Brain microvascular endothelial cell (primary cell): Measurements from ENCODE around the gene GOLGA2.

Experiments
- DNase-seq: peaks from one replicate; pipeline ENCODE4 v3.0.0-alpha.2; 2020
- H3K27ac ChIP-seq: fragments of 250-450 bp; sonication (Bioruptor Pico); 2 replicates; pipeline ENCODE4 v1.5.1; 2020; ENCODE audit warnings: mild to moderate bottlenecking, moderate library complexity
- H3K27me3 ChIP-seq: fragments of 250-450 bp; sonication (Bioruptor Pico); replicated peaks from 2 replicates; pipeline ENCODE4 v1.5.1; 2020; ENCODE audit warnings: mild to moderate bottlenecking
- H3K36me3 ChIP-seq: fragments of 250-450 bp; sonication (Bioruptor Pico); replicated peaks from 2 replicates; pipeline ENCODE4 v1.5.1; 2020; ENCODE audit warnings: mild to moderate bottlenecking
- H3K4me3 ChIP-seq: 2 replicates; pipeline ENCODE4 v1.5.1; 2011; ENCODE audit warnings: low read depth, mild to moderate bottlenecking, control low read depth, low read length, moderate library complexity
- in situ Hi-C: cut with HindIII; loops from 2 replicates; pipeline ENCODE4 v1.10.0; 2017; ENCODE audit warnings: low sequenced_read_pairs, low pct_ligation_motif_present
- TF ChIP-seq, protein P1 (sequence below): IDR thresholded peaks from 2 replicates; pipeline ENCODE4 v1.5.1; 2011; ENCODE audit warnings: low read depth, mild to moderate bottlenecking, moderate library complexity, low read length, control low read depth, inconsistent platforms; ENCODE audit errors: missing control alignments

The GOLGA2 gene

DNA sequence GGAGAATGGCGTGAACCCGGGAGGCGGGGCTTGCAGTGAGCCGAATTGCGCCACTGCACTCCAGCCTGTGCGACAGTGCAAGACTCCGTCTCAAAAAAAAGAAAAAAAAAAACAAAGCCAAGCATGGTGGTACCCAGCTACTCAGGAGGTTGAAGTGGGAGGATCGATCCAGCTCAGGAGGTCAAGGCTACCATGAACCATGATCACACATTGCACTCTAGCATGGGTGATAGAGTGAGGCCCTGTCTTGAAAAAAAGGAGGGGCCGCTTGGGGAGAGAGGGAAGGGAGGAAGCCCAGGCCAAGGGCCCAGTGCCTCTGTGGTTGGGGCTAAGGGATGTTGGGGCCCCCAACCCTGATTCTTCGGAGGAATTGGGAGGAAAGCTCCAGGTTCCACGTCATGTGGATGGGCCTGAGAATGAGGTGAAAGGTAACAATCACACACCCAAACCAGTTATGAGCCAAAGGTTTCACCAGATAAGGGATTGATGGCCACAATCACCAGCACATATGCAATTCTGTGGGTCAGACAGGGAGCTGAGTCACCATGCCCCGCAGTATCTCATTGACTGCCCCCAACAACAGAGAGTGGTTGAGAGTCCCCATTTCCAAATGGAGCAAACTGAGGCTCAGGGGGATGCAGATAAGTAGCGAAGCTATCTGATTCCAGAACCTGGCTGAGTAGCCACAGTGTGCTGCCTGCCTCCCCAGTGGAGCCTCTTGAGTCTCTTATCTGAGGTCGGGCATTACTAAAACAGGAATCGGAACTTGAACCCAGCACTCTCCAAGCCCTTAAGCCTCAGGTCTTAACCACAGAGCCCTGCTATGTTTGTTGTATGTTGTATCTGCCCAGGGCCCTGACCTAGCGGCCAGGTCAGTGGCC is 20.8 kb upstream of the GOLGA2 start:
- H3K27me3 ChIP-seq = no peaks in the 10 kb centered on the region
- TF ChIP-seq, protein P1, sequence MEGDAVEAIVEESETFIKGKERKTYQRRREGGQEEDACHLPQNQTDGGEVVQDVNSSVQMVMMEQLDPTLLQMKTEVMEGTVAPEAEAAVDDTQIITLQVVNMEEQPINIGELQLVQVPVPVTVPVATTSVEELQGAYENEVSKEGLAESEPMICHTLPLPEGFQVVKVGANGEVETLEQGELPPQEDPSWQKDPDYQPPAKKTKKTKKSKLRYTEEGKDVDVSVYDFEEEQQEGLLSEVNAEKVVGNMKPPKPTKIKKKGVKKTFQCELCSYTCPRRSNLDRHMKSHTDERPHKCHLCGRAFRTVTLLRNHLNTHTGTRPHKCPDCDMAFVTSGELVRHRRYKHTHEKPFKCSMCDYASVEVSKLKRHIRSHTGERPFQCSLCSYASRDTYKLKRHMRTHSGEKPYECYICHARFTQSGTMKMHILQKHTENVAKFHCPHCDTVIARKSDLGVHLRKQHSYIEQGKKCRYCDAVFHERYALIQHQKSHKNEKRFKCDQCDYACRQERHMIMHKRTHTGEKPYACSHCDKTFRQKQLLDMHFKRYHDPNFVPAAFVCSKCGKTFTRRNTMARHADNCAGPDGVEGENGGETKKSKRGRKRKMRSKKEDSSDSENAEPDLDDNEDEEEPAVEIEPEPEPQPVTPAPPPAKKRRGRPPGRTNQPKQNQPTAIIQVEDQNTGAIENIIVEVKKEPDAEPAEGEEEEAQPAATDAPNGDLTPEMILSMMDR = no peak
- in situ Hi-C loops = no loop called here
- no peak overlapping the region for H3K4me3 ChIP-seq
- DNase-seq = no peak
- H3K27ac ChIP-seq = no peak overlapping the region
- no peaks in the 10 kb centered on the region for H3K36me3 ChIP-seq

DNA sequence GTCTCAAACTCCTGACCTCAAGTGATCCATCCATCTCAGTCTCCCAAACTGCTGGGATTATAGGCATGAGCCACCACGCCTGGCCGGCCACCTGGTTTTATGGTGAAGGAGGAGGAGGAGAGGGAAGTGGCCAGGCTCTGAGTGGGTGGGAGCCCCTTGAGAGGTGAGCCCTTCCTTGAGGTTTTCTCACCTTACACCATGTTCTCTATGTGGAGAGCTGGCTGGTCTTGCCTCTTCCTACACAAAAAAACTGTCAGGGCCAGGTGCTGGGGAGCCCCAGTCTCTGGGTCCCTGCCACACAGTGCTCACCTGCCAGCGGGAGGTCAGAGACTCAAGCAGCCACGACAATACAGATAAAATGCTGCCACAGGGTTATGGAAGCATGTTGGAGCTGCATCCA is 18.3 kb upstream of the GOLGA2 start:
- in situ Hi-C loops = no loop called here
- TF ChIP-seq, protein P1 = no peak
- DNase-seq = no peak
- no peaks in the 10 kb centered on the region for H3K27me3 ChIP-seq
- no peak overlapping the region for H3K4me3 ChIP-seq
- no peaks in the 10 kb centered on the region for H3K36me3 ChIP-seq
- no peak overlapping the region for H3K27ac ChIP-seq

DNA sequence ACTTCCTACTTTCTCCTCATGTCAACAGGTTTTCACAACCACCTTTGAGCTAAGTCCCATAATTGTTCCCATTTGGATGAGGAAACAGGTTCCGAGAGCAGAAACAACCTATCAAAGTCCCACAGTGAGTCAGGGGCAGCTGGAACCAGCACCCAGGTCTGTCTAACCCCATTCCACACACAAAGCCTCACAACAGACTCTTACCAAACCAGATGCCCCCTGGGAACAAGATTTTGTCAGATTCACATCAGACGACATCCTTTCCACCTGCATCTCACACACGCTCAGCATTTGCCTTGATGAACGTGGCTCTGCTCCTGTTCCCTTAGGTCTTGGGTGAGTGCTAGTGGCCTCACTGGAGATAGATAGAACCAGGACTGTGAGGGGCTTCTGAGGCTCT is 17.3 kb upstream of the GOLGA2 start:
- Histone ChIP-seq H3K36me3 (no peaks in the 10 kb centered on the region), H3K27ac (no peak overlapping the region), H3K27me3 (no peaks in the 10 kb centered on the region), H3K4me3 (no peak overlapping the region)
- in situ Hi-C loops = no loop called here
- DNase-seq = no peak
- TF ChIP-seq, protein P1 = no peak

DNA sequence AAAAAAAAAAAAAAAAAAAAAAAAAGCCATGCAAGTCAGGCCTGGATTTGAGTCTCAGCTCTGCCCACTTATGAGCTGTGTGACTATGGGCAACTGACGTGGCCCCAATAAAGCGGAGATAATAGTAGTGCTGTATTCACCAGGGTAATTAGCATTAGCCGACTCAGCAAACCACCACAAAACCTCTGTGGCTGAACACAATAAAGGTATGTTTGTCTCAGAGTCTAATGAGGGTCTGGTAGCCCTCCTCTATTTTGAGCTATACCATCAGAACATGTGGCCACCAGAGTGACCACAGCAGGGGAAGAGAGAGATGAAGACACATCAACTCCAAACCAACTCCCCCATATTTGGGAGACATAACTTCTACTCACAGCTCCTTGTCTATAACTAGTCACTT is 16.2 kb upstream of the GOLGA2 start:
- TF ChIP-seq, protein P1 = no peak
- no peaks in the 10 kb centered on the region for H3K27me3 ChIP-seq
- in situ Hi-C loops = no loop called here
- no peak for DNase-seq
- H3K36me3 ChIP-seq = no peaks in the 10 kb centered on the region
- H3K4me3 ChIP-seq = no peak overlapping the region
- H3K27ac ChIP-seq = no peak overlapping the region

DNA sequence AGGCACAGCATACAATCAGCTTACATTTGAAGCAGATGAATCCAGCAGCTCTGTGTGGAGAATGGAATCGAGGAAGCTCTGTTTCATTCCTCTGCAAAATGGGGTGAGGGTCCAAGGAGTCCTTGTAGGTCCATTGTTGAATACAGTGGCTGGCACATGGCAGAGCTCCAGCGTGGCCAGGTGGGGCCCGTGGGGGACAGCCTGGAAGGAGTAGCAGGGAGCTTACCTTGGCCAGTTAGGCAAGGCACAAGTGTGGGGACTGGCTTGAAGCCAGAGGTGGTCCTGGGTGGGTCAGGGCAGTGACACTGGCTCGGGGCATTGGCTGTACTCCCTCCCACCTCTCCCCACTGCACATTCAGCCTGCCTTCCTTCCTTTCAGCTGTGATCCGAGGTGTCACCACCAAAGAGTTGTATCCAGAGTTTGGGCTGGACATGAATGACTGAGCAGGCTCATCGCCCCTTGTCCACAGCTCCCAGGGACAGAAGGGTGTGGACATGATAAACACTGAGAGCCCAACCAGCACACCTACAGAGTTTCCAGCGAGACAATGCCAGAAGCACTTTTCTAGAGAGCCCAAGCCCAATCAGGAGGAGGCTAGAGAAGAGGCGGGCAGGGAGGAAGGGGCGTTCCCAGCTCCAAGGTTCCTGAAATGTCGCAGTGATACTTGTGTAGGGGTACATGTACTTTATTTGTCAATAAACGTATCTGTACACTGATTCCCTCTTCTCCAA is 12.6 kb upstream of the GOLGA2 start:
- no peak overlapping the region for H3K27ac ChIP-seq
- in situ Hi-C loops = no loop called here
- TF ChIP-seq, protein P1 = no peak
- no peak overlapping the region for H3K4me3 ChIP-seq
- H3K36me3 ChIP-seq = peaks cover 8% of the 10 kb centered on the region
- no peaks in the 10 kb centered on the region for H3K27me3 ChIP-seq
- DNase-seq = no peak
